DND-41 (cell line): ENCODE results near the gene FREY1.

Experiments
- ATAC-seq: fragments of 200-7000 bp; cut with Tn5 transposase; 3 replicates; pipeline ENCODE4 v1.9.1; 2021; ENCODE audit warnings: low read depth; ENCODE audit not compliant: insufficient read depth
- DNase-seq: peaks from one replicate; pipeline ENCODE4 v3.0.0-alpha.2; 2020
- H2AFZ ChIP-seq: 2 replicates; pipeline ENCODE4 v1.6.0; 2012; ENCODE audit warnings: low read depth, low read length
- H3K27ac ChIP-seq: 2 replicates; pipeline ENCODE4 v1.5.1; 2012; ENCODE audit warnings: low read length, inconsistent platforms
- H3K27me3 ChIP-seq: fragments of 200-600 bp; sonication (generic); 2 replicates; pipeline ENCODE4 v1.6.0; 2012; ENCODE audit warnings: low read length, mild to moderate bottlenecking, inconsistent platforms; ENCODE audit not compliant: insufficient read depth, poor library complexity
- H3K36me3 ChIP-seq: 2 replicates; pipeline ENCODE4 v1.5.1; 2012; ENCODE audit warnings: low read length, inconsistent platforms; ENCODE audit not compliant: insufficient read depth
- H3K4me1 ChIP-seq: 2 replicates; pipeline ENCODE4 v1.5.1; 2012; ENCODE audit warnings: mild to moderate bottlenecking, low read length; ENCODE audit not compliant: insufficient read depth
- H3K4me2 ChIP-seq: 2 replicates; pipeline ENCODE4 v1.6.0; 2012; ENCODE audit warnings: mild to moderate bottlenecking, moderate library complexity, low read length, inconsistent platforms; ENCODE audit not compliant: insufficient read depth
- H3K4me3 ChIP-seq, 2 experiments: fragments of 200-600 bp in 1 of 2; shearing (Covaris generic) in 1 of 2; 2 replicates each; pipeline ENCODE4 v1.5.1; 2012 to 2016; ENCODE audit warnings: inconsistent platforms in 2 of 2, low read length in 2 of 2, mild to moderate bottlenecking in 2 of 2, low read depth in 1 of 2, moderate library complexity in 1 of 2
- H3K79me2 ChIP-seq: 2 replicates; pipeline ENCODE4 v1.6.0; 2012; ENCODE audit warnings: low read length, inconsistent platforms; ENCODE audit not compliant: insufficient read depth
- H3K9ac ChIP-seq: 2 replicates; pipeline ENCODE4 v1.6.0; 2012; ENCODE audit warnings: low read depth, mild to moderate bottlenecking, inconsistent platforms, low read length, moderate library complexity
- H3K9me3 ChIP-seq: 2 replicates; pipeline ENCODE4 v1.5.1; 2012; ENCODE audit warnings: low read length, moderate library complexity, mild to moderate bottlenecking, inconsistent platforms; ENCODE audit not compliant: insufficient read depth, severe bottlenecking
- H4K20me1 ChIP-seq: 2 replicates; pipeline ENCODE4 v1.6.0; 2012; ENCODE audit warnings: low read length; ENCODE audit not compliant: insufficient read depth
- EZH2 ChIP-seq: IDR thresholded peaks from 3 replicates; pipeline ENCODE4 v1.6.1; 2012; ENCODE audit warnings: borderline replicate concordance, low read depth, mild to moderate bottlenecking, moderate library complexity, low read length, inconsistent platforms; ENCODE audit not compliant: severe bottlenecking
- TF ChIP-seq, protein P1 (sequence below): IDR thresholded peaks from 2 replicates; pipeline ENCODE4 v1.5.1; 2012; ENCODE audit warnings: borderline replicate concordance, low read length, moderate library complexity, mild to moderate bottlenecking; ENCODE audit not compliant: poor library complexity, severe bottlenecking; ENCODE audit errors: extremely low read depth

The FREY1 gene

DNA sequence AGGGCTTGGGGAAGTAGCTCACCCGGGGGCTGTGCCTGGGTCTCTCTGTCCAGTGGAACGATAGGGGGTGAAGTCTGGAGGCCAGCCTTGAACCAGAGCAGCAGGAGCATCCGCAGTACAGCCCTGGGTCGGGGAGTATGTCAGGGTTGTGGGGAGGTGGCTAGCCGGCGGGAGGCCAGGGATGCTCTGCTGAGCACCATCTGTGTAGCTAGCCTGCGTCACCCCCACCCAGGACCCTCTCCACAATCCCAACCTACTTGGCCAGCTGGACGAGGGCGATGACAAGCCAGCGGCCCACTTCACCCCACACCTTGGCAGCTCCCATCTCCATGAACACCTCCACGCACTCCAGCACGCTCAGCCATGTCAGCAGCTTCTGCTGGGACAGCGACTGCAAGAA is 8.4 kb upstream of the FREY1 start:
- Histone ChIP-seq H4K20me1 (peaks cover 10% of the 10 kb centered on the region), H3K27ac (no peak overlapping the region), H2AFZ (no peak overlapping the region), H3K4me1 (peaks cover 32% of the 10 kb centered on the region), H3K36me3 (peaks cover 46% of the 10 kb centered on the region), H3K79me2 (peaks cover 21% of the 10 kb centered on the region), H3K4me3 (no peak overlapping the region), H3K9me3 (no peaks in the 10 kb centered on the region), H3K4me2 (peak overlapping the region; percentile 94; the same call in 1 of the 2 replicates), H3K9ac (no peak overlapping the region), H3K27me3 (no peaks in the 10 kb centered on the region)
- ATAC-seq (no peak), DNase-seq (no peak)
- no peak for TF ChIP-seq EZH2
- TF ChIP-seq, protein P1, sequence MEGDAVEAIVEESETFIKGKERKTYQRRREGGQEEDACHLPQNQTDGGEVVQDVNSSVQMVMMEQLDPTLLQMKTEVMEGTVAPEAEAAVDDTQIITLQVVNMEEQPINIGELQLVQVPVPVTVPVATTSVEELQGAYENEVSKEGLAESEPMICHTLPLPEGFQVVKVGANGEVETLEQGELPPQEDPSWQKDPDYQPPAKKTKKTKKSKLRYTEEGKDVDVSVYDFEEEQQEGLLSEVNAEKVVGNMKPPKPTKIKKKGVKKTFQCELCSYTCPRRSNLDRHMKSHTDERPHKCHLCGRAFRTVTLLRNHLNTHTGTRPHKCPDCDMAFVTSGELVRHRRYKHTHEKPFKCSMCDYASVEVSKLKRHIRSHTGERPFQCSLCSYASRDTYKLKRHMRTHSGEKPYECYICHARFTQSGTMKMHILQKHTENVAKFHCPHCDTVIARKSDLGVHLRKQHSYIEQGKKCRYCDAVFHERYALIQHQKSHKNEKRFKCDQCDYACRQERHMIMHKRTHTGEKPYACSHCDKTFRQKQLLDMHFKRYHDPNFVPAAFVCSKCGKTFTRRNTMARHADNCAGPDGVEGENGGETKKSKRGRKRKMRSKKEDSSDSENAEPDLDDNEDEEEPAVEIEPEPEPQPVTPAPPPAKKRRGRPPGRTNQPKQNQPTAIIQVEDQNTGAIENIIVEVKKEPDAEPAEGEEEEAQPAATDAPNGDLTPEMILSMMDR, result no peak

DNA sequence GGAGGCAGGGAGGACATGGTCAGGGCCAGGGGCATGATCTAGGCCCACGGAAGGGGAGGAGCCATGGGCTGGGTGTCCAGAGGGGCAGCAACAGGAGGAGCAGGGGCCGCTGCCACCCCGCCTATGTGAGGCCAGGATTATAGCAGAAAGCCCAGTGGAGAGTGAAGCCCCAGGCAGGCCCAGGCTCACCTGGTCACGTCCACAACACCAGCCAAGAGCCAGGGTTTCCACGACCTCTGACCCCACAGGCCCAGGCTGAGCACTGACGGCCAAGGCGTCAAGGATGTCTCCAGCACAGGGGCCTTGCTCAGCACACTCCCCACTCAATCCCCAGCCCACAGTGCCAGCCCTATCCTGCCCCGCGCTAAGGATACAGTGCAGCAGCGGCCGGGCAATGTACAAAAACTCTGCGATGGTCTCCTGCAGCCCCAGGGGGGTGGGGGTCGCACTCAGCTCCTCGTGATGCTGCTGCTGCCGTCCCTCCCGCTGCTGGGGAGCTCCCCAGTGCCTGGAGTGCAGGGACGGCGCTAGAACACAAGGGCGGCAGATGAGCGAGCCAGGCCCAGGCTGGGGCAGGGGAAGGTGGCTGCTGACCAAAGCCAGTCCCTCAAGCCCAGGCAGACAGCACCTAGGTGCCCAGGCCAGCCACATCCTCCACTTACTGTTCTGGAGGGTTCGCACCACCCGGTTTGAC is 7.0 kb upstream of the FREY1 start:
- no peak for ATAC-seq

DNA sequence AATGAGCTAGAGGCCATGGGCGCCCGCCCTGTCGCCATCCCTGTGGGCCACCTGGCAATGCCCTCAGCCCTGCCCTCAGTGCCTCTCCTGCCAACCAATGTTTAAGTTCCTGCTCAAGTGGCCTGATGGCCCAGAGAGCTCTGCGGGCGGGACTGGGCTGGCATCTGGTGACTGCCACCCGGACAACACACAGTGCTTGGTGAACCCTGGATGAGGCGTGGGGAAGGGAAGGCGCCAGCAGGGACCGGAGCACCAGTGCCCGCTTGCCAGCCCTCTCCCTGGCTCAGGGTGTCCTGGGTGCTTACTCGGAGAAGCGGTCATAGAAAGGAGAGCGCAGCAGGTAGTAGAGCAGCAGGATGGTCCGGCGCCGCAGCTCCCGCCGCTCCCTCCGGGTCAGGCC is 6.4 kb upstream of the FREY1 start:
- Histone ChIP-seq H3K36me3 (peaks cover 59% of the 10 kb centered on the region), H3K79me2 (peaks cover 21% of the 10 kb centered on the region), H3K9me3 (no peaks in the 10 kb centered on the region), H4K20me1 (peaks cover 17% of the 10 kb centered on the region), H2AFZ (no peak overlapping the region), H3K4me3 (no peak overlapping the region), H3K4me1 (peaks cover 23% of the 10 kb centered on the region), H3K4me2 (no peak overlapping the region), H3K9ac (no peak overlapping the region), H3K27me3 (no peaks in the 10 kb centered on the region), H3K27ac (no peak overlapping the region)
- DNase-seq (no peak), ATAC-seq (no peak)
- TF ChIP-seq, protein P1, result no peak
- TF ChIP-seq EZH2, result no peak

More for the DNA sequence above, 7.0 kb upstream of the FREY1 start:
- Histone ChIP-seq H3K4me3 (no peak overlapping the region), H3K36me3 (peaks cover 58% of the 10 kb centered on the region), H3K9ac (no peak overlapping the region), H3K27me3 (no peaks in the 10 kb centered on the region), H4K20me1 (peaks cover 17% of the 10 kb centered on the region), H3K27ac (no peak overlapping the region), H3K4me2 (no peak overlapping the region), H3K4me1 (peaks cover 29% of the 10 kb centered on the region), H3K79me2 (peaks cover 21% of the 10 kb centered on the region), H2AFZ (no peak overlapping the region), H3K9me3 (no peaks in the 10 kb centered on the region)
- no peak for DNase-seq
- no peak for TF ChIP-seq EZH2
- TF ChIP-seq, protein P1, result no peak
